T47D (cell line): Measurements from ENCODE around the gene CEP164.
A peak's percentile ranks its signal among the peaks of the same experiment; 100 is the strongest.

Experiments
- DNase-seq, 2 experiments: peaks; one replicate each; pipeline versions ENCODE4 v3.0.0 to v3.0.0-alpha.2; 2011 to 2012; ENCODE audit warnings: low read depth in 1 of 2, low spot score in 1 of 2
- JUND ChIP-seq: IDR thresholded peaks from 2 replicates; pipeline ENCODE4 v1.6.1; 2012; ENCODE audit warnings: low read depth
- in situ Hi-C: cut with HindIII; loops from 2 replicates; pipeline ENCODE4 v1.10.0; 2016; ENCODE audit warnings: low sequenced_read_pairs, low pct_unique_long_range_greater_than_20kb

CEP164 gene

DNA sequence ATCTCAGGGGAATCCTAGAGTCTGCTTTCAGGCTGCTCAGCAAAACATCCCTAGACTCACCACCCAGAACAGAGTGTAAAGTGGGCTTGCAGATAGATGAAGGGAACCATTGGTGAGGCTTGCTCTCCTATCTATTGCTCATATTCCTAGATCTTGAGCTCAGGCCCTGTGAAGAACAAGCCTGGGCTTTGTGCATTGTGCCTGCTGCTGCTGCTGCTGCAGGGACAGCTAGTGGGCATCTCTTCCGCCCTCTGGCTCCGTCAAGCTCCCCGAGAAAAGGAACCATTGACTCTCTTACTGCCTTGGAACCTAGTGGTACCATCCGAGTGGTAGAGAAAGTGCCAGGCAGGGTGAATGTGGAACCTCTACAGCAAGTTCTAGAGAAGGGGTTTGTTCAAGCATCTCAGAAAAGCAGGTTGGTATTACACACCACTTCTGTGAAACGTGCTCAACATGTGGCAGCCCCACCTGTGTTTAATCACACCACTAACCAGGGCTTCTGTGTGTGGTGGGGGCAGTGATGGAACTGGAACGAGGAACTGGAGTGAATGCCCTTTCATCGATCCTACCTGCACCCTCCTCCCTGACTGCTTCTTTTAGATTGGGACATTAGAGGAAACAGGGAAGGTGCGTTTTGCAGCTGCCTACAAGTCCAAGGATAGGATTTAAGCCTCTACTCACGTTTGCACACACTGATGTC is 32.1 kb upstream of the CEP164 start:
- TF ChIP-seq JUND: no peak
- DNase-seq: no peak
- in situ Hi-C loops: no loop called here

- no peak for TF ChIP-seq JUND
- in situ Hi-C loops: no loop called here
- no peak for DNase-seq
Measured at GRCh38 chr11:117296881-117297280, 30.8 kb upstream of the CEP164 start.

DNA sequence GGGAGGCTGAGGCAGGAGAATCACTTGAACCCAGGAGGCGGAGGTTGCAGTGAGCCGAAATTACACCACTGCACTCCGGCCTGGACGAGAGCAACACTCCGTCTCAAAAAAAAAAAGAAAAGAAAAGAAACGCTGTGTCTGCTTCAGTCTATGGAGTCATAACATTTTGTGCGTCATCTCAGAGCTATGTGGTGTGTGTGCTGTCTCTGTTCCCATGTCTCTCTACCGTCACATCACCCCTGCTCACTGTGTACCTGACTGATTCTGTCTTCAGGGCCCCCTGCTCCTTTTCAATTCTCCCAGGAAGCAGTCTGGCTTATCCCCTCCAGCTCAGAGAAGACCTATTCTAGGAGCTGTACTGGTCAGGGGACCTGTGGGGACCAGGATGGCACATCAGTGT is 29.5 kb upstream of the CEP164 start:
- in situ Hi-C loops: no loop called here
- no peak for TF ChIP-seq JUND
- no peak for DNase-seq

DNA sequence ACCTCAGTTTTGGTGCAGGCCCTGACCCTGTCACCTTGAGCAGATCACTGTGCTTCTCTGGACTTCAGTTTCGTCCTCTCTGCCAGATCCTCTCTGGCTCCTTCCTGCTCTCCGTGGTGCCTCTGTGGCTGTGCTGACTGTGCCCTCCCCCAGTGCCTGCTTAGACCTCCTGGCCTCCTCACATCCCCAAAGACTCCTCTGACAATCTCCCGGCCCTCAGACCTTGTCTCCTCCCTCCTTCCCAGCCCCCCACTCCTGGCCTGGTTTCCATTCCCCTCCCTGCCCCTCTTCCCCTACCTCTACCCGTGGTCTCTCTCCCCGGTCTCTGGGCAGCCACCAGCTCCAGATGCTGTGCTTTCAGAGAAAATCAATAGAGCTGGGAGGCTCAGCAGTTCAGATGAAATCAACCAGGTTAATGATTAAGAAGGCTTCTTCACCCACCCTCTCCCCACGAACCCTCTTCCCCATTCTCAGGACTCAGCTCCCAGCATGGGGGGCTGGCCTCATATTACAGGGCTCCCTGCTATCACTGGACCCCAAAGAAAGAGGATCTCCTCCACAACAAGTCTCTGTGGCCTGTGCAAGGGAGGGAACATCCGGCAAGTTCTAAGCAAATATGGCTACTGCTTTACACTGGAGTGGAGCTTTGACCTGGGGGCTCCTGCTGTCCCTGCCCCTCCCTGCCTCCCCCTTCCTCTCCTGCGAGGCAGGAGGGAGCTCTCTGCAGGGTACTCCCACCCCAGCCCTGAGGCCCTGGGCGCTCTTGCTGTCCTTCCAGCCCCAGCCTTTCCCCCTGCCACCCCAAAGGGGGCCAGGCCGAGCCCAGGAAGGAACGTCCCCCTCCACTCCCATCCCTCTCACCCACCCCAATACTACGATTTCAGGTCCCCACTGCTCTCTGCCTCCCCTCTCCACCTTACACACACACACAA is 28.0 kb upstream of the CEP164 start:
- DNase-seq: no peak
- in situ Hi-C loops: no loop called here
- no peak for TF ChIP-seq JUND

GRCh38 chr11:117300283-117300663 is 27.4 kb upstream of the CEP164 start:
- no peak for DNase-seq
- no peak for TF ChIP-seq JUND
- in situ Hi-C loops: no loop called here

DNA sequence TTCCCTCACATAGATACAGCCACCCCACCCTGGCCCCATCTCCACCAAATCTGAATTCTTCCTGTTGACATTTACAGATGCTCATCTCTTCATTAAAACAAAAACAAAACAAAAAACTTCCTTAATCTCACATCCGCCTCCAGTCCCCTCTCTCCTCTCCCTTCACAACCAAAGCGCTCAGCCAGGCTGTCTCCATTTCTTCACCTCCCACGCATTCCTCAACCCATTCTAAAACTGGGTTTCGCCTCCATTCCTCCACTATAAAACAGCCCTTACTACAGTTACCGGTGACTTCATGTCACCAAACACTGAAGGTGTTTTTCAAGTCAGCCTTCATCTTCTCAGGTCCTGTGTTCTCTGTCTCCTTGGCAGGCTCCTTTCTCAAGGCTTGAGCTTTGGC is 26.9 kb upstream of the CEP164 start:
- in situ Hi-C loops: no loop called here

GRCh38 chr11:117302228-117302627 is 25.4 kb upstream of the CEP164 start:
- no peak for DNase-seq
- TF ChIP-seq JUND: no peak
- in situ Hi-C loops: no loop called here

More for the DNA sequence above, 26.9 kb upstream of the CEP164 start:
- DNase-seq: no peak
- no peak for TF ChIP-seq JUND

GRCh38 chr11:117303101-117303500 is 24.6 kb upstream of the CEP164 start:
- DNase-seq: peak in 1 of 2 experiments; percentile 29
- no peak for TF ChIP-seq JUND
- in situ Hi-C loops: no loop called here

- no peak for TF ChIP-seq JUND
- in situ Hi-C loops: no loop called here
- DNase-seq: no peak
Measured at GRCh38 chr11:117303646-117304315, 23.9 kb upstream of the CEP164 start.

GRCh38 chr11:117305145-117305544 is 22.5 kb upstream of the CEP164 start:
- in situ Hi-C loops: no loop called here
- DNase-seq: no peak
- no peak for TF ChIP-seq JUND

DNA sequence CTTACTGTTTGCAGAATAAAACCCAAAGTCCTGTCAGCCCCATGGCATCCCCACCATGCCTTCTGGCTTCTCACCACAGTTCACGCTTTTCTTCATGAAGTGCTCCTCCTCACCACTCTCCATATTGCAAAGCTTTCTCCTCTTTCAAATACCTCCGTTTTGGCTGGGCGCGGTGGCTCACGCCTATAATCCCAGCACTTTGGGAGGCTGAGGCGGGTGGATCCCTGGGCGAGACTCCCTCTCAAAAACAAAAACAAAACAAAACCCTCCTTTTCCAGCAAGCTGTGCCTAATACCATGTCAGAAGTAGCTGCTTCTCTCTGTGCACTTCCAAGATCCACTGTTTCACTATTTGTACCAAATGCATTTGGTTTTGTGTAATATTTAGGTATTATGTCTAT is 18.3 kb upstream of the CEP164 start:
- no peak for DNase-seq
- in situ Hi-C loops: no loop called here
- no peak for TF ChIP-seq JUND

DNA sequence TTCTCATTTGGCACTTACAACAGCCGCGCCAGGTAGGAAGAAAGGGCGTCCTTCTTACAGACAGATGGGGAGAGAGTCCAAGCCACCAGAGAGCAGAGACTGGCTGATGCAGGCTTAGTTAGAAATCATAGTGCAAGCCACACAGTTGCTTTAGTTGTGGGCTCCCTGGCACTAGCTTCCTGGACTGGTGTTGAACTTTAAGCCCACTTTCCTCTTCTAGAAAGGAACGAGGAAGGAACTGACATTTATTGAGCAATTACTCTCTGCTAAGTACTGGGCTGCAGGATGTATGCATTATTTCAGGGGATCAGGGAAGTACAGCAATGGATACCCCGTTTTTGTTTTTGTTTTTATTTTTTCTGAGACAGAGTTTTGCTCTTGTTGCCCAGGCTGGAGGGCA is 14.6 kb upstream of the CEP164 start:
- TF ChIP-seq JUND: no peak
- no peak for DNase-seq
- in situ Hi-C loops: no loop called here
